GM13976 (cell line): ENCODE results near the gene ALS2CL.

ENCODE experiments used
- DNase-seq: peaks from one replicate; pipeline ENCODE4 v3.0.0; 2012; ENCODE audit warnings: low spot score
- in situ Hi-C: fragments of 300-500 bp; cut with MboI; formaldehyde crosslinking; loops from one replicate; pipeline ENCODE4 v1.12.0; 2022; ENCODE audit warnings: low sequenced_read_pairs, mixed read lengths, inconsistent platforms; ENCODE audit not compliant: unreplicated experiment
- TF ChIP-seq, protein P1 (sequence below): IDR thresholded peaks from 2 replicates; pipeline ENCODE4 v1.5.1; 2012; ENCODE audit warnings: borderline replicate concordance, mild to moderate bottlenecking; ENCODE audit not compliant: insufficient read depth; ENCODE audit errors: extremely low read depth, missing control alignments, control extremely low read depth

The ALS2CL gene

DNA sequence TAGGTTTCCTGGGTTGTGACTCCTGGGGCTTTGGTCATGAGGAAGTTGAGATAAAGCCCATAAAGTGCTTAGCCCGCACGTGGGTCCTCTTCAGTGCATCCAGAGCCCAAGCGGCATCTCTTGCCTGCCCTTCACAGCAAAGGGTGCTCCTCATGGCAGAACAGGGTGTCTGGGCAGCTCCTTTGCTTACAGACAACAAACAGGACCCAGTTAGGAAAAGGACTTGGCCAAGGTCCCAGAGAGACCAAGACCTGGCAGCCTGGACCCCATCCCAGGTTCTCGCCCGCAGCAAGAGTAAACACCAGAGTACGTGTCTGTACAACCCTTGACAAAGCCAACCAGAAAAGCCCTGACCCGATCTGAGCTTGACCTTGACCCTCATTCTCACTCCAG lies 27.0 kb downstream of the ALS2CL start:
- TF ChIP-seq, protein P1, sequence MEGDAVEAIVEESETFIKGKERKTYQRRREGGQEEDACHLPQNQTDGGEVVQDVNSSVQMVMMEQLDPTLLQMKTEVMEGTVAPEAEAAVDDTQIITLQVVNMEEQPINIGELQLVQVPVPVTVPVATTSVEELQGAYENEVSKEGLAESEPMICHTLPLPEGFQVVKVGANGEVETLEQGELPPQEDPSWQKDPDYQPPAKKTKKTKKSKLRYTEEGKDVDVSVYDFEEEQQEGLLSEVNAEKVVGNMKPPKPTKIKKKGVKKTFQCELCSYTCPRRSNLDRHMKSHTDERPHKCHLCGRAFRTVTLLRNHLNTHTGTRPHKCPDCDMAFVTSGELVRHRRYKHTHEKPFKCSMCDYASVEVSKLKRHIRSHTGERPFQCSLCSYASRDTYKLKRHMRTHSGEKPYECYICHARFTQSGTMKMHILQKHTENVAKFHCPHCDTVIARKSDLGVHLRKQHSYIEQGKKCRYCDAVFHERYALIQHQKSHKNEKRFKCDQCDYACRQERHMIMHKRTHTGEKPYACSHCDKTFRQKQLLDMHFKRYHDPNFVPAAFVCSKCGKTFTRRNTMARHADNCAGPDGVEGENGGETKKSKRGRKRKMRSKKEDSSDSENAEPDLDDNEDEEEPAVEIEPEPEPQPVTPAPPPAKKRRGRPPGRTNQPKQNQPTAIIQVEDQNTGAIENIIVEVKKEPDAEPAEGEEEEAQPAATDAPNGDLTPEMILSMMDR: no peak
- in situ Hi-C loops: no loop called here
- peak; percentile 16 for DNase-seq

DNA sequence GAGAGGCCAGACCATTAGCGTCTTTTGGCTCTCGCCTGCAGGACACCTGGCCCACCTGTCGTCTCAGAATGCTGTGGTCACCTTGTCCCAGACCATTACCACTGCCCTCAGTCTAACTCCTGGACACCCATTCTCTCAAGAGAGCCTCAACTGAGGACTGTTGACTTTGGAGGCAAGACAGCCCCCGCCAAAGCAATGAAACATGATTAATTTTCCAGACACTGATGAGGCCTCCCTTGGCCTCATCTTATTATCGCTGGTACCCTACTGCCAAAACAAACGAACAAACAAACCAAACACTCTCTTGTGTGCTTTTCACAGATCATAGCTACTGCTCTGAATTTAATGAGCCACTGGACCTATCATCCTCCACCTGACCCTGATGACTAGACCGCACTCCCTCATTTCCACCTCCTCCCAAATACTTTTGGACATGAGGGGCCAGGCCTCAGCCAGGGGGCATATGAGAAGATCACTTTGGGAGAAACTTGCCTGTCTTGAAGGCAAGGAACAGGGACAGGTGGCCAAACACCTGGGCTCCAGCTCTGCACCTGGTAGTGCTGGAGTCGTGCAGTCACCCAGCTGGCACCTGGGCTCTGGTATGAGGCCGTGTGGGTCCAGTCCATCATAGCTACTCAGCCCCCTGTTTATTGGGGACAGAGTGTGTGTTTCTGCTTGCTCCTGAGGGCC lies 27.6 kb downstream of the ALS2CL start:
- in situ Hi-C loops: no loop called here
- peak; percentile 11 for DNase-seq
- TF ChIP-seq, protein P1: no peak

DNA sequence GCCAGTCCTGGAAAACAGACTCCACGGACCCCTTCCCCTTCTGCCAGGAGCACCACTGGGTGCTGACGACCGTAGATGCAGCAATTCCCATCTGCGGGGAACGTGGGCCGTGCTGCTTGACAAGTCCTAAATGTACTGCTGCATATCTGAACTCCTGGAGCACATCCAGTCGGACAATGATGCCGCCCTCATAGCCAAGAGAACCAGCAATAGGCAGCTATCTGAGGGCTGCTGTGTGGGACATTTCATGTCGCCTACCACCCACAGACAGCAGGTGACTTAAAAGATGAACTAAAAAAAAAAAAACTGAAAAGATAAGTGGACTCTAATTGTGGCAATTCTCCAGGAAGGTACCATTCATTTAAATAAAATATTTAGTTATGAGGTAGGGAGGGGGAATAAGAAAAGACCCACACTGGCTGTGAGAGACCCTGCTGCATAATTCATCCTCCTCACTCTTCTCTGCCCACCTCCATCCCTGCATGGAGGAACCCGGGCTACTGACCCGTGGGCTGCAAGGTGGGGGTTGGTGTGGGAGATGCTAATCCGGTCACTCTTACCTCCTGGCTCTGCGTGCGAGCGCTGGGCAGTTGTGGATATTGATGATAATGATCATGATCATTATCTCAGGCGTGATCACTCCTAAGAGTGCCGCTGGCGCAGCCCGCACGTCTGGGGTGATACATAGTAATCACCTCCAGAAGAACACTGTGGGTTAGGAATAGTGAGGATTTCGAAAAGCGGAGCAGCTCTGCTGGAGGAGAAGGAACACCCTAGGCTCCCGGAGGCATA lies 28.3 kb downstream of the ALS2CL start:
- in situ Hi-C loops: no loop called here
- TF ChIP-seq, protein P1: no peak
- DNase-seq: no peak

DNA sequence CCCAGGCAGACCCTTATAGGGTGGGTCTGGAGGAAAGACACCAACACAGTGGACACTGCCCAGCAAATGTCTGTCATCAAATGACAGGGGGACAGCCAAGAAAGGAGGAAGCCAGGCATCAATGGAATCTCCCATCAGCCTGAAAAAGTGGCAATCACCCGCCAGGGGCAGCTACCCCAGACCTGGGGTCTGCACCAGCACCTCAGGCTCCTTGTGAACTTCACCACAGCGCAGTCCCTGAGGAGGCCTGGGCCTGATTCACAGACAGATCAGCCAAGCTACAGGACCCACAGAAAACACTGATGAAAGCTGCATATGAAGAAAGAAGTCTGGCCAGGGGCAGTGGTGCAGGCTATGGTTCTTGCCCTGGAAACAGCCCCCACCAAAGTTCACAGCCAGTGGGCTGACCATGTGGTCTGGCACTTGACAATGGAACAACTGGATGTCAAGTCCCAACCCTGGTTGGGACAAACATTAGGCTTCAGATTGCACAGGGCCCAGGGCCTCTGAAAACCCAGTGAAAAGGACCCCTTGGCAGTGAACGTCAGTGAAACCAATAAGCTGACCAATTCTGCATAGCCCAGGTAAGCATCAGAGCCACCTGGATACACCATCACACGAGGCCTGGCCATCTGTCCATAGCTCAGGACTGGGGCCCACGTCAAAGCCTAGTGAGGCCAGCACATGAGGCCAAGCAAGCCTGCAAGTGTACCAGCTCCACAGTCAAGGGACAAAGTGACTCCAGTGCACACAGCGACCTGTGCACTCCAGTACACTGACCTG lies 29.1 kb downstream of the ALS2CL start:
- TF ChIP-seq, protein P1: no peak
- peak; percentile 8 for DNase-seq
- in situ Hi-C loops: no loop called here

DNA sequence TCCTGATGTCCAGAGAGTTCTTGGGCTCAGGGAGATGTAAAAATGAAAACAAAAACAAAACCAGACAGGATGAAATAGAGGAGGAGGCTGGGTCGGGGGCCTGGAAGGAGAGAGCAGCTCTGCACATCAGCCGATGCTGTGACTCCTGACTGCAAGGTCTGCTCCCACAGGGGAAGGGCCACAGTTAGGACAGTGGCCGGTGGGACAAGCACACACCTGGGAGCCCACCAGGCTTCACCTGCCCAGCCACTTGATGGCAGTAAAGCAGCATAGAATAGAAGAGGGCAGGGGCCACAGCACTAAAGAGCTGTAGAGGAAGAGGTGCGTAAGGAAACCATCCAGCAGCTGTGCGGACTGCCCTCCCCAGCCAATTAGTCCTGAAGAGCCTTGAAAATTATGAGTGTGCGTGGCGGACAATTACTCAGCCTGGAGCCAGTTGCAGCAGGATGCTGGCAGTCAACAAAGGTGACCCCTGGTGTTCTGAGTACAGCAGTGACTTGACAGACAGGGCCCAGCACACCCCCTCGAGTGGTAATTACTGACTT lies 29.8 kb downstream of the ALS2CL start:
- TF ChIP-seq, protein P1: no peak
- peak; percentile 21 for DNase-seq
- in situ Hi-C loops: no loop called here
